Trophoblast cell (in vitro differentiated cells and primary cell): Measurements from ENCODE around the gene SOX14.

Source experiments
- DNase-seq, 2 donors: peaks; one replicate each; pipeline ENCODE4 v3.0.0-alpha.2; 2016
- H2AFZ ChIP-seq: 2 replicates; pipeline ENCODE4 v1.6.1; 2013; ENCODE audit warnings: low read length, moderate library complexity, mild to moderate bottlenecking; ENCODE audit not compliant: insufficient read depth, poor library complexity
- H2AK5ac ChIP-seq: 2 replicates; pipeline ENCODE4 v1.6.1; 2013; ENCODE audit warnings: mild to moderate bottlenecking, low read length
- H2BK120ac ChIP-seq: 2 replicates; pipeline ENCODE4 v1.6.1; 2013; ENCODE audit warnings: low read length, mild to moderate bottlenecking, moderate library complexity; ENCODE audit not compliant: insufficient read depth, poor library complexity
- H2BK12ac ChIP-seq: 2 replicates; pipeline ENCODE4 v1.6.1; 2013; ENCODE audit warnings: mild to moderate bottlenecking, low read length, moderate library complexity
- H2BK5ac ChIP-seq: 2 replicates; pipeline ENCODE4 v1.6.1; 2013; ENCODE audit warnings: low read length, low read depth, moderate library complexity, mild to moderate bottlenecking; ENCODE audit not compliant: poor library complexity
- H3K14ac ChIP-seq: 2 replicates; pipeline ENCODE4 v1.6.1; 2013; ENCODE audit warnings: mild to moderate bottlenecking, low read length
- H3K18ac ChIP-seq: 2 replicates; pipeline ENCODE4 v1.6.1; 2013; ENCODE audit warnings: mild to moderate bottlenecking, low read length
- H3K23ac ChIP-seq: 2 replicates; pipeline ENCODE4 v1.6.1; 2013; ENCODE audit warnings: low read length
- H3K27ac ChIP-seq: 2 replicates; pipeline ENCODE4 v1.5.1; 2013; ENCODE audit warnings: low read depth, mild to moderate bottlenecking, inconsistent platforms, low read length, moderate library complexity
- H3K27me3 ChIP-seq: 2 replicates; pipeline ENCODE4 v1.6.1; 2013; ENCODE audit warnings: inconsistent platforms, mild to moderate bottlenecking, low read length, moderate library complexity; ENCODE audit not compliant: insufficient read depth
- H3K36me3 ChIP-seq, 2 experiments: 1 replicate in 1 of 2; 2 replicates in 1 of 2; pipeline ENCODE4 v1.6.1; 2013; ENCODE audit warnings: low read length in 2 of 2, mild to moderate bottlenecking in 2 of 2, moderate library complexity in 1 of 2; ENCODE audit not compliant: insufficient read depth in 2 of 2, control insufficient read depth in 1 of 2
- H3K4ac ChIP-seq: 2 replicates; pipeline ENCODE4 v1.6.1; 2013; ENCODE audit warnings: low read depth, mild to moderate bottlenecking, low read length, moderate library complexity
- H3K4me1 ChIP-seq, 2 experiments: 1 replicate in 1 of 2; 2 replicates in 1 of 2; pipeline ENCODE4 v1.6.1; 2013; ENCODE audit warnings: low read length in 2 of 2, mild to moderate bottlenecking in 2 of 2, moderate library complexity in 1 of 2; ENCODE audit not compliant: insufficient read depth in 2 of 2, control insufficient read depth in 1 of 2
- H3K4me2 ChIP-seq: 2 replicates; pipeline ENCODE4 v1.6.1; 2013; ENCODE audit warnings: inconsistent platforms, mild to moderate bottlenecking, low read length, moderate library complexity
- H3K4me3 ChIP-seq: 2 replicates; pipeline ENCODE4 v1.5.1; 2013; ENCODE audit warnings: mild to moderate bottlenecking, low read depth, low read length, inconsistent platforms
- H3K79me1 ChIP-seq: one replicate; pipeline ENCODE4 v1.6.1; 2013; ENCODE audit warnings: low read length
- H3K79me2 ChIP-seq: 2 replicates; pipeline ENCODE4 v1.6.1; 2013; ENCODE audit warnings: low read length, mild to moderate bottlenecking; ENCODE audit not compliant: control insufficient read depth, insufficient read depth, poor library complexity
- H3K9ac ChIP-seq: 2 replicates; pipeline ENCODE4 v1.6.1; 2013; ENCODE audit warnings: mild to moderate bottlenecking, low read length
- H3K9me3 ChIP-seq: 2 replicates; pipeline ENCODE4 v1.6.1; 2013; ENCODE audit warnings: low read depth, mild to moderate bottlenecking, control low read depth, inconsistent platforms, low read length; ENCODE audit not compliant: insufficient read depth
- H4K12ac ChIP-seq: 2 replicates; pipeline ENCODE4 v1.6.1; 2013; ENCODE audit warnings: low read depth, mild to moderate bottlenecking, low read length, moderate library complexity
- H4K8ac ChIP-seq: 2 replicates; pipeline ENCODE4 v1.6.1; 2013; ENCODE audit warnings: low read depth, mild to moderate bottlenecking, low read length, moderate library complexity
- H4K91ac ChIP-seq: one replicate; pipeline ENCODE4 v1.6.1; 2013; ENCODE audit warnings: low read depth, mild to moderate bottlenecking, low read length, moderate library complexity
- WGBS: extraction: QIAGEN DNeasy Blood & Tissue Kit; methylation state at CpG from one replicate; pipeline ENCODE4 v1.1.7; 2013; ENCODE audit warnings: missing lambda C conversion rate; ENCODE audit not compliant: insufficient read length, insufficient coverage; ENCODE audit errors: extremely low coverage; 5-methylcytosine and 5-hydroxymethylcytosine counted together

Gene SOX14

DNA sequence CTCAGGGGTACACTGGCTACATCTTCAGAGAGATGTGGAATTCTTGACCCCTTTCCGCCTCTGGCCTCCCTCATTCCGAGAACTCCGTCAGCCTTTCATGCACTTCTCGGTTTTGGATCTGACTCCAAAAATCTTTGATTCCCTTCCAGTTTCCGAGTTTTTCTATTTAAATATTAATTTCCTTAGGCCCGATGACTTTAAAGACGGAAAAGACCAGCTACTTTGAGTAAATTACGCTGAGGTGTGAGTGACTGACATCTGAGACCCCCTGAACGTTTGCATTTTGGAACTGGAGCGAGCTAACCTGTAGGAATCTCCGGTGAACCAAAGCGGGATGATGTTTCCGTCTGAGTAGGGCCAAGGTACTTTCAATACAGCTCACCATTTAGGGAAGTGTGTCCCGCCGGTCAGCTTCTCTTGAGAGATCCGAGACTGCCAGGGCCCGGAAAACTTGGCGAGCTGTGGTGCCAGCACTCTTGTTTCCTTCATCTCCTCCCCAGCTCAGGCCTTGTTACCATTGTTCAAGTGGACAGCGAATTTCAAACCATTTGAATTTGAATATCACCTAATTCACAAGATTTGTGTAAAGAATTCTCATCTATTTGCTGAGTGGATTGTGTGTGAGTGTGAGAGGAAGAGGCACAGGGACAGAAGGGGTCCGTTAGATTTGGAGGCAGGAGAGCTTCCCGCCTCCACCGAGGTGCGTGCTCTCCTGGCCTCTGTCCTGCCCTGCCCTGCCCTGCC is 5.4 kb downstream of the SOX14 start:
- peaks cover 70% of the 10 kb centered on the region for H3K27me3 ChIP-seq
- H2BK5ac ChIP-seq = no peak overlapping the region
- no peak overlapping the region for H3K18ac ChIP-seq
- H3K79me1 ChIP-seq = peaks cover 13% of the 10 kb centered on the region
- H3K27ac ChIP-seq = no peak overlapping the region
- no peak for DNase-seq
- no peak overlapping the region for H3K4ac ChIP-seq
- no peak overlapping the region for H3K4me3 ChIP-seq
- H3K4me2 ChIP-seq = no peak overlapping the region
- no peaks in the 10 kb centered on the region for H3K79me2 ChIP-seq
- no CpG with 5 or more reads among the region's 23 CpGs for WGBS
- H3K4me1 ChIP-seq = peaks cover 35% of the 10 kb centered on the region in 2 experiments
- H3K36me3 ChIP-seq = no peaks in the 10 kb centered on the region
- no peak overlapping the region for H2AFZ ChIP-seq
- peaks cover 2% of the 10 kb centered on the region for H3K9me3 ChIP-seq
- H4K91ac ChIP-seq = peak overlapping the region; percentile 10
- H2BK120ac ChIP-seq = no peak overlapping the region
- H4K12ac ChIP-seq = no peak overlapping the region
- no peak overlapping the region for H3K23ac ChIP-seq
- H2AK5ac ChIP-seq = no peak overlapping the region
- no peak overlapping the region for H3K9ac ChIP-seq
- no peak overlapping the region for H3K14ac ChIP-seq
- H4K8ac ChIP-seq = no peak overlapping the region
- peak overlapping the region; percentile 13 for H2BK12ac ChIP-seq

DNA sequence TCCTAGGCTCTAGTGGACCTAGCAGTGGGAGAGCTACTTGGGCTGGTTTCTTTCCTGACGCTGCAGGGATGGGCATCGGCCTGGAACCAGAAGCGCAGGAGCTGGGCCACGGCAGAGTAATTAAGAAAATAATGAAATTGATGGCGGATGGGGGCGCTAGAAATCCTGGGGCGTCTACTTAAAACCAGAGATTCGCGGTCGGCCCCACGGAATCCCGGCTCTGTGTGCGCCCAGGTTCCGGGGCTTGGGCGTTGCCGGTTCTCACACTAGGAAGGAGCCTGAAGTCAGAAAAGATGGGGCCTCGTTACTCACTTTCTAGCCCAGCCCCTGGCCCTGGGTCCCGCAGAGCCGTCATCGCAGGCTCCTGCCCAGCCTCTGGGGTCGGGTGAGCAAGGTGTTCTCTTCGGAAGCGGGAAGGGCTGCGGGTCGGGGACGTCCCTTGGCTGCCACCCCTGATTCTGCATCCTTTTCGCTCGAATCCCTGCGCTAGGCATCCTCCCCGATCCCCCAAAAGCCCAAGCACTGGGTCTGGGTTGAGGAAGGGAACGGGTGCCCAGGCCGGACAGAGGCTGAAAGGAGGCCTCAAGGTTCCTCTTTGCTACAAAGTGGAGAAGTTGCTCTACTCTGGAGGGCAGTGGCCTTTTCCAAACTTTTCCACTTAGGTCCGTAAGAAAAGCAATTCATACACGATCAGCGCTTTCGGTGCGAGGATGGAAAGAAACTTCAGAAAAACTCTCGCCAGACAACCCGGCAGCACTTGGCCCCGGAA is 6.1 kb downstream of the SOX14 start:
- Histone ChIP-seq H4K8ac (no peak overlapping the region), H3K23ac (no peak overlapping the region), H3K14ac (no peak overlapping the region), H4K12ac (no peak overlapping the region), H3K79me2 (no peaks in the 10 kb centered on the region), H3K4ac (no peak overlapping the region), H2BK5ac (no peak overlapping the region), H3K79me1 (peaks cover 13% of the 10 kb centered on the region), H3K36me3 (no peaks in the 10 kb centered on the region), H2BK120ac (no peak overlapping the region), H3K27ac (no peak overlapping the region), H2AK5ac (no peak overlapping the region), H3K4me2 (peak overlapping the region; percentile 38), H3K4me1 (peaks cover 30 to 31% of the 10 kb centered on the region in 2 experiments), H2BK12ac (no peak overlapping the region), H3K18ac (no peak overlapping the region), H4K91ac (peak overlapping the region; percentile 1), H3K27me3 (peaks cover 63% of the 10 kb centered on the region), H3K9me3 (peaks cover under 1% of the 10 kb centered on the region), H3K9ac (no peak overlapping the region), H2AFZ (no peak overlapping the region), H3K4me3 (no peak overlapping the region)
- WGBS = no CpG with 5 or more reads among the region's 40 CpGs
- no peak for DNase-seq

DNA sequence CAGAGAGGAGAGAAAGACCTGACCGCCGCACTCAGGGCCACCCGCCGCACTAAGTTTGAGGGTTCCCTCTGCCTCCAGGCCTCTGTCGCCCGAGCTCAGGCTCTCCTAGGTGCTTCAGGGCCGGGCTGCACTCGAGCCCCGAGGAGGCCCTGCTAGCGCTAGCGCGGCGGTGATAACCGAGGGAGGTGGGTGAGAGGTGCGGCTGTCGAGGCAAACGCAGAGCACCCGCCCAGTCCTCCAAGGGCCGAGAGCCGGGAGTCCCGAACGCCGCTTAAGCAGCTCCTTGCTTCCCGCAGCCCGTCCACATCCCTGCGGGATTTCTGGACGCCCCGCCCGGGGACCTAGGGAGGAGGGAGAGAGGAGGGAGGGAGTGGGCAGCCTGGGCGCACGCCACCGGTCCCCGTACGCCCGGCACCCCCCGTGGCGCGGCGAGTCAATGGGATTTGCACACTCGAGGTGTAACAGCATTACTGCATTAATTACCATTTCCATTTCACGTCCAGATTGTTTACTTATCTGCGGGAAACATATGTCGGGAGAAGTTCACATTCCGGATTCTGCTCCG is 6.8 kb downstream of the SOX14 start:
- no peak overlapping the region for H2BK5ac ChIP-seq
- H3K36me3 ChIP-seq = no peaks in the 10 kb centered on the region
- H2BK12ac ChIP-seq = peak overlapping the region; percentile 45
- no peak overlapping the region for H3K9ac ChIP-seq
- no peak overlapping the region for H4K12ac ChIP-seq
- H3K27me3 ChIP-seq = peaks cover 57% of the 10 kb centered on the region
- H3K4me2 ChIP-seq = peak overlapping the region; percentile 38
- no peaks in the 10 kb centered on the region for H3K9me3 ChIP-seq
- H3K14ac ChIP-seq = no peak overlapping the region
- no CpG with 5 or more reads among the region's 45 CpGs for WGBS
- no peak overlapping the region for H2AK5ac ChIP-seq
- peaks cover 27 to 31% of the 10 kb centered on the region in 2 experiments for H3K4me1 ChIP-seq
- peak overlapping the region; percentile 14 for H3K18ac ChIP-seq
- H4K91ac ChIP-seq = no peak overlapping the region
- H3K79me2 ChIP-seq = no peaks in the 10 kb centered on the region
- peaks cover 13% of the 10 kb centered on the region for H3K79me1 ChIP-seq
- peak overlapping the region; percentile 24 for H2AFZ ChIP-seq
- peak overlapping the region; percentile 13 for H4K8ac ChIP-seq
- no peak overlapping the region for H3K4me3 ChIP-seq
- H3K4ac ChIP-seq = no peak overlapping the region
- H2BK120ac ChIP-seq = no peak overlapping the region
- no peak overlapping the region for H3K23ac ChIP-seq
- H3K27ac ChIP-seq = no peak overlapping the region
- DNase-seq = no peak

DNA sequence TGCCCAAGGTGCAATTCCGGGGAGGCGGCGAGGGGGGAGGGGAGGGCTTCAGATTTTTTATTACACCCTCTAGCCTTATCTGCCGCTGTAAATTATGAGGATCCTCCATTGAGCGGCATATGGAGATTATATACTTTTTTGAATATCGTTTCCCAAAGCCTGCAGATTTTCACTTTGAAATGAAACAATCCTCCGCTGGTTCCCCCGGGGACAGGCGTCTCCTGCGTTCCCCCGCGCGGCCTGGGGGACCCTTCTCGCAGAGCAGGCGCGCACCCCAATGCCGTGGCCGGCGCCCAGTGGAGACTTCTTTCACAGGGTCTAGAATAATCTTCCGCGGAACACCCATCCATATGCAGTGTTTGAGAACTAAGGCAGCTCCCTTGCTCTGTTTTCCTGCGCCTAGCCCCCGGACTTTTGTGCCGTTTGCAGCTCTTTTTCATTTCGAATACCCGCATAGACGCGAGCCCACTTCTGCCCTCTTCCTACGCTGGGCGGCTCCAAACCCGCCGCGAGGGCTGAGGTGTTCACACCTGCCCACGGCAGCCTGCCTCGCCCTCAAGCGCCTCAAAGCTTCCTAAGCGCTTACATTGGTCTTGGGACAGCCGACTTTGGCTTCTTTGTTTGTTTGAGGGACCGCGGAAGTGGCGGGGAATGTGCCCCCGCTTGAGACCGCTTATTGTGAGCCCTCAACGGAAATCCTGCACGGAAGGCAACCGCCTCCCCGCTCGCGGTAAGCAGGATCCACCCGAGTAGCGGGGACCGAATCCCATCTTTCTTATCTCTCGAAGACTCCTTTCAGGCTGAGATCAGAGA is 7.5 kb downstream of the SOX14 start:
- DNase-seq = peak in 1 of 2 donors; percentile 37
- Histone ChIP-seq H3K4me1 (peaks cover 27 to 31% of the 10 kb centered on the region in 2 experiments), H3K4me3 (peak overlapping the region; percentile 61), H3K27me3 (peaks cover 52% of the 10 kb centered on the region), H3K79me2 (no peaks in the 10 kb centered on the region), H3K9ac (no peak overlapping the region), H3K18ac (peak overlapping the region; percentile 35), H4K91ac (no peak overlapping the region), H3K4me2 (peak overlapping the region; percentile 55), H3K14ac (no peak overlapping the region), H3K9me3 (peaks cover under 1% of the 10 kb centered on the region), H3K4ac (no peak overlapping the region), H3K23ac (no peak overlapping the region), H4K8ac (peak overlapping the region; percentile 28), H3K27ac (no peak overlapping the region), H2BK5ac (no peak overlapping the region), H2BK12ac (peak overlapping the region; percentile 42), H2AFZ (peak overlapping the region; percentile 50), H2AK5ac (no peak overlapping the region), H3K79me1 (peaks cover 13% of the 10 kb centered on the region), H3K36me3 (no peaks in the 10 kb centered on the region), H4K12ac (peak overlapping the region; percentile 40), H2BK120ac (no peak overlapping the region)
- no CpG with 5 or more reads among the region's 53 CpGs for WGBS
